ENCODE measurements around the gene ZNF300. TPM values are rescaled to one million over a fixed set of nuclear protein-coding genes. Genes with fewer than 3 reads are reported as not detected.
A peak's percentile ranks its signal among the peaks of the same experiment; 100 is the strongest.
"Not testable (repeated sequence)": the region's sequence is repeated elsewhere in the genome, so short reads cannot be mapped to it uniquely, and the experiment has no call there.

Gene ZNF300
- total RNA-seq (ENCODE audit: insufficient read depth, low replicate concordance) = 6.3 TPM

DNA sequence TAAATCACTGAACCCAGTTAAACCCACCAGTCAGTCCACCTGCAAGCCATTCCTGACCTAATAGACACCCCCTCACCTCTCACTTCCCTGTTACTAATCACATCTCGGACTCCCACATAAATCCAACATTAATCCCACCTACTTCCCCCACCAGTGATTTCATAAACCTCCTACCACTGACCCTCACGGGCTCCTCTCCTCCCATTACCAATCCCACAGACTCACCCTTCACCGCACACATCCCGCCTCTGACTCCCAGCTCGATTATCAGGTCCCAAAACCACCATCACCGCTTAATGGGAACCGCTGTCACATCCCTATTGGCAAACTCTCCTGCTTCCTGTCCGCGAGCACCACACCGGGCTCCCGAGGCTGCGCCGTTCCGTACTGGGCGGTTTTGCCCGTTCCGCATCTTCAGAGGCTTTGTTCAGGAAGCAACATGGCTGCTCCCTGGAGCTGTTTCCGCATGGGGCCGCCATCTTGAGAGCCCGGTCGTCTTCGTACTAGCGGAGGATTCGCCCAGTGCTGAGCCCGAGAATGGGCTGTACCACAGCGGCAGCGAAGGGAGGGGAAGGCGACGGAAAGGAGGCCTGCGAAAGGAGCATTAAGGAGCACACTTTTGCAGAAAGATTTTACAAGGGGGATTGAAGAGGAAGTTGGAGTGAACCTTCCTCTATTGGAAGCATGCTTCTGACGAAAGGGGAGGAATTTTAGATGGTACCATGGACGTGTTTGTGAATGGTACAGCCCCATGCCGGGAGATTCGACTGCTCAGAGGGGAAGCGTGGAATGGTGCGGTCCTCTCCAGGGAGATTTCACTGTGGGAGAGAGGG, at the start of gene ZNF300:
Gene ZNF300 (minus strand): TSS at position 502 of the 833 bp plus-strand sequence. CDS start 1,825 bp downstream, outside the sequence.
- DNase-seq (ENCODE audit: low spot score) = peak; percentile 97

DNA sequence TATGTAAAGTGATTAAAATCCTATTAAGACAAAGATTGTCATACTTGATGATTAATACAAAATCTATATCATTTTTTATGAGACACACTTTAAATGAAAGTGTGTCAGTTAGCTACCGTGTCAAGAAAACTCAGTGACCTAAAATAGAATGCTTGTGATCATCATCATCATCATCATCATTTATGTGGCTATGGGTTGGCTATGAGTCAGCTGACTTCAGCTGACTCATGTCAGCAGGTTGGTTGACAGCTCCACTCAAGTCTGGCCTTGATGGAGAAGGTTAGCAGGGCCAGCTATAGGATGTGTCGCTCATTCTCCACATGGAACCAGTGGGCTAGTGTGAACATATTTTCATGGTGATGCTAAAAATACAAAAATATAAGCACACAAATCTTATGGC, 43.8 kb upstream of the ZNF300 start:
- DNase-seq (ENCODE audit: low spot score) = no peak

DNA sequence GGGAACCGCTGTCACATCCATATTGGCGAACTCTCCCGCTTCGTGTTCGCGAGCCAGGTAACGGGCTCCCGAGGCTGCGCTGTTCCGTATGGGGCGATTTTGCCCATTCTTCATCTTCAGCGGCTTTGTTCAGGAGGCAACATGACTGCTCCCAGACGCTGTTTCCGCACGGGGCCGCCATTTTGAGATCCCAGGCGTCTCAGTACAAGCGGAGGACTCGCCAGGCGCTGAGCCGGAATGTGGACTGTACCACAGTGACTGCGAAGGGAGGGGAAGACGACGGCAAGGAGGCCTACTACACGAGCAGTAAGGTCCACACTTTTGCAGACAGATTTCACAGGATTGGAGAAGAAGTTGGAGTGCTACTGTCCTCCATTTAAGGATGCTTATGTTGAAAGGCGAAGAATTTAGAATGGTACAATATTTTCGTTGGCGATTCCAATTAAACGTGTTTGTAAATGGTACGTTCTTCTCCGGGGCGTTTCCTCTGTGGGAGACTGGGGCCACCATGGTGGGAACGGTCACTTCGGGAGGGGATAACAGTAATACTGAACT, 41.6 kb upstream of the ZNF300 start:
- peak; percentile 94 for DNase-seq (ENCODE audit: low spot score)

DNA sequence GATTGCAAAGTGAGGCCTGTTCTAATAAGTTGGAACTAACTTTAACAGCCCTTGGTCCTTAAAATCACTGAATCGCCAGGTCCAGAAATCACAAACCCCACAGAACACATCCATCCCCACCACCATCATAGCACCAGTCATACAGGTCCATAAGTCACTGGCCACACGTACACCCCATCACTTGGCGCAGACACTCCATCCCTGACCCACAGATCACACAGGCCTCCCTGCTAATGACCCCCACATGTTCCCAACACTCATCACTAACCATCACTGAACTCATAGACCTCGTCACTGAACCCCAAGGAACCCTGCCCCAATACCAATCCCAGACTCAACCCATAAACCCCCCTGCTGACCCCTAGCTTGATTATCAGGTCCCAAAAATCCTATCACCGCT, 41.2 kb upstream of the ZNF300 start:
- DNase-seq (ENCODE audit: low spot score) = no peak

DNA sequence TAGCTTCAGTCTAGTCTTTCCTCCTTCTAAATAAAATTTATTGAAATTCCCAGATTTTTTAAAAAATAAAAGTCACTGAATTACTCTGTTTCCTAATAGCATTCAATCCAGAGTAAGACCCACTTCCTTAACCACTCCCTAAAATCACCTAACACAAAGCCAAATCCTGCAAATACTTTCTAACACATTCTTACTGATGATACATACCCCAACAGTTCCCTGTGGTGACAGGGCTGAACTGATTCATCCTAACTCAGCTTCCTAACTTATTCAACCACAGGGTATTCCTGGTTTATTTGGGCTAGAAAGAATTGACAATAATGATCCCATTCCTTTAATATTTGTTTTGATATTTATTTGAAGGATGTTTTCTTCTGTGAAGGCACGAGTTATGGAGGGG, 40.7 kb upstream of the ZNF300 start:
- DNase-seq (ENCODE audit: low spot score) = no peak

DNA sequence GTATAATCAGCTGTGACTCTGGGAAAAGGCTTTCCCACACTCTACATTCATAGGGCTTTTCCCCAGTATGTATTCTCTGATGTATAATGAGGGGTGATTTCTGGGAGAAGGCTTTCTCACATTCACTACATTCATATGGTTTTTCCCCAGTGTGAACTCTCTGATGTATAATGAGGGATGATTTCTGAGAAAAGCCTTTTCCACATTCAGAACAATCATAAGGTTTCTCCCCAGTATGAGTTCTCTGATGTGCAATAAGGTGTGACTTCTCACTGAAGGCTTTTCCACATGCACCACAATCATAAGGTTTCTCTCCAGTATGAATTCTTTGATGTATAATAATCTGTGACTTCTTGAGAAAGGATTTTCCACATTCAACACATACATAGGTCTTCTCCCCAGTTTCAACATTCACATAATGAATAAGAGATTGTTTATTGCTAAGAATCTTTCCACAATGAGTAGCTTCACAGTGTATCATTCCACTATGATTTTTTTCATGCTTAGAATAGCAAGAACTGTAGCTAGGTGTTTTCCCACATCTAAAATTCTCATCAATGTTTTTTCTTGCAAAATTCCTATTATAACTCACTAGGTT, 26.7 kb upstream of the ZNF300 start:
- no peak for DNase-seq (ENCODE audit: low spot score)

DNA sequence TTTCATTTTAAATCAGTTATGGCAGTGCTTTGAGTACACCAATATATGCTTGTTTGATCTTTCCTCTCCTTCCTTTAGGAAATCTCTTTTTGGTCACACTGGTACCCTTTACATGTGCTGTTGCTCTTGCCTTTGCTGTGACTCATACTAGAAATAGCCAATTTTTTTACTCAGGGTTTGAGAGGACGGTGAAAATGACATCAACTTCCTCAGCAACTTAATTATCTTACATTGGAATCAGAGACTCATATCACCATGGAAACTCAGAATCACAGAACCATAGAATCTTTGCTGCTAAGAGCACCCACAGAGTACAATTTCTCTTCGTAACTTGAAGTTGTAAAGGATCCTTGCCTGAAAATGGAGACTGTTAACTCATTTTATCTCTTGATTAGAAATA, 13.8 kb upstream of the ZNF300 start:
- no peak for DNase-seq (ENCODE audit: low spot score)

DNA sequence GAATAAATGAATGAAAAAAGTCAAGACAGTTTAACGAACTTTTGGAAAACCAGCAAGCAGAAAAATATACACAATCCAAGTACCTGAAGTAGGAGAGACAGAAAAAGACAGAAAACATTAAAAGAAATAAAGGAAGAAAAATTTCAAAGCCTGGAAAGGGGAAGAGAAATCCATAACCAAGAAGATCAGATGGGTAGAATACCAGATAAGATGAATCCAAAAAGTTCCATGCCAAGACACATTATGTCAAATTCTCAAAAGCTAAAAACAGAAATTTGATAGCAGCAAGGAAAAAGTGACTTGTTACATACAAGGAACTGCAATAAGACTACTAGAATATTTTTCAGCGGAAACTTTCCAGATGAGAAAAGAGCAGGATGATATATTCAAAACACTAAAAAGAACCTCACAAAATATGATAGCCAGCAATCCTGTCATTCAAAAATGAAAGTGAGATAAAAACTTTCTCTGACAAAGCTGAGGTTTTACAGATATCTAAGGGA, 7.6 kb upstream of the ZNF300 start:
- no peak for DNase-seq (ENCODE audit: low spot score)

DNA sequence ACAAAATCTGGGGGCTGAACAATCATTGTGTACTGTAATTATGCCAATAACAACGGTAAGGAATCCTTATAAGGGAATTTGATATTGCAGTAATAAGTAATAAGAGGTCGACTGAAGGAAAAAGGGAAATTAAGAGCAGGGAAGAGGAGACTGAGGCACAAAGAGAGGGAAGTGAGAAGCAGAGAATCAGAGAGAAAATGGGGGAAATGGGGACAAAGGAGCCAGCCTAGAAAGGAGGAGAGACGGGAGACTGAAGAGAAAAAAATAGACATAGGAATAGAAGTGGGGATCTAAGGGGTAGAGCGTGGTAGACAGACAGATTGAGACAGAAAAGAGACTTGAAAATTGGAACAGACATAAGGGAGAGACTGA, 518 bp upstream of the ZNF300 start:
- DNase-seq (ENCODE audit: low spot score) = no peak

DNA sequence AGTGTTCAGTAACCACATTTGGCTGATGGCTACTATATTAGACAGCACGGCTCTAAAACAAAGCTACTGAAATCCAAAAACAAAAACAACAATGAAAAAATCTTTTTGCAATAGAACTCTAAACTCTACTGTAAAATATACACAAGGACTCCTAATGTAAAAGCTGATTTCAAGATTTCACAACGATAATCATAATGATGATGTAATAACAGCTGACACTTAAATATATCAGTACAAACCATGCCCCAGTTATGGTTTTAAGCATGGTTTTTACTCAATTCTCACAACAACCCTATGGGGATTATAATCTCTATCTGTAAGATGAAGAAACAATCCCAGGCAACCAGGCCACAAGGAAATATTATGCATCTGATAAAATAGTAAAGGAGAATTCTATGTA, 3.3 kb downstream of the ZNF300 start:
- no peak for DNase-seq (ENCODE audit: low spot score)

DNA sequence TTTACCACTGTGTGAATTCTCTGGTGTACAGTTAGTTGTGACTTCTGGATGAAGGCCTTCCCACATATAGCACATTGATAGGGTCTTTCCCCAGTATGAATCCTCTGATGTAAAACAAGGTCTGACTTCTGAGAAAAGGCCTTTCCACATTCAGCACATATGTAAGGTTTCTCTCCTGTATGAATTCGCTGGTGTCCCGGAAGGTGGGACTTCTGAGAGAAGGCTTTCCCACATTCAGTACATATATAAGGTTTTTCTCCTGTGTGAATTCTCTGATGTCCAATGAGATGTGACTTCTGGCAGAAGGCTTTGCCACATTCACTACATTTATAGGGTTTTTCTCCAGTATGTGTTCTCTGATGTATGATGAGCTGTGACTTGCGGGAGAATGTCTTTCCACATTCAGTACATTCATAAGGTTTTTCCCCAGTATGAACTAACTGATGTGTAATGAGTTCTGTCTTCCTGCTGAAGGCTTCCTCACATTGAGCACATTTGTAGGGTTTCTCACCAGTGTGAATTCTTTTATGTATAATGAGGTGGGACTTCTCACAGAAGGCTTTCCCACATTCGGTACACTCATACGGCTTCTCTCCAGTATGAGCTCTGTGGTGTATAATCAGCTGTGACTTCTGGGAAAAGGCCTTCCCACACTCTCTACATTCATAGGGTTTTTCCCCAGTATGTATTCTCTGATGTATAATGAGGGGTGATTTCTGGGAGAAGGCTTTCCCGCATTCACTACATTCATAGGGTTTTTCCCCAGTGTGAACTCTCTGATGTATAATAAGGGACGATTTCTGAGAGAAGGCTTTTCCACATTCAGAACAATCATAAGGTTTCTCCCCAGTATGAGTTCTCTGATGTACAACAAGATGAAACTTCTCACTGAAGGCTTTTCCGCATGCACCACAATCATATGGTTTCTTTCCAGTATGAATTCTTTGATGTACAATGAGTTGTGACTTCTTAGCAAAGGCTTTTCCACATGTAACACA, 9.1 kb downstream of the ZNF300 start:
- DNase-seq (ENCODE audit: low spot score) = no peak

DNA sequence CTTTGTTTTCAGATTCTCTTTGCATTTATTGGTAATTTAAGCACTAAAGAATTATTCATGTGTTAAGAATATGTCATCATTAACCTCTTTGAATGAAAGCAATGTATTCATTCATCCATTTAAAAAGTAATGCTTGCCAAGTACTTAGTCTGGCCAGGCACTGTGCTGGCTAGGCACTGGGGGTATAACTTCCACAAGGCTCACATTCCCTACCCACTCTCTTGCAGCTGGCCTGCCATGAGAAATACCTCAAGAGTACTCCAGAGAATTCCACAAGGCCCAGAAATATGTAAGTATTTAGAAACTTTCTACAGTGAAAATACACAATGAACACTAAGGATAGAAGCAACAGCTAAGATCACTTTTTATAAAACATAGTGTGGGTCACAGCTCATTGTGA, 25.4 kb downstream of the ZNF300 start:
- no peak for DNase-seq (ENCODE audit: low spot score)

DNA sequence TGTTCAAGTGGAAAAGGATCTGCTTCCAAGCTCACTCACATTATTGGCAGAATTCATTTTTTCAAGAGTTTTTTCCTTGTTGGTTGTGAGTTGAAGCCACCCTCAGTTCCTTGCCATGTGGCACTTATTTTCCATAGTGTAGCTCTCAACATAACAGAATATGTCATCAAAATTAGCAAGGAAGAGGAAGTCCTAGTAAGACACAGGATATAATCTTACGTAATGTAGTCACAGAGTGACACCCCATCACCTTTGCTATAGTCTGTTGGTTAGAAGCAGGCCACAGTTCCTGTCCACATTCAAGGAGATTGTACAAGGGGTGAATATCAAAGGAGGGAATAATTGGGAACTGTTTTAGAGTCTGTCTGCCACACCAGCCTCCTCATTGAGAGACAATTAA, 42.7 kb downstream of the ZNF300 start:
- no peak for DNase-seq (ENCODE audit: low spot score)

DNA sequence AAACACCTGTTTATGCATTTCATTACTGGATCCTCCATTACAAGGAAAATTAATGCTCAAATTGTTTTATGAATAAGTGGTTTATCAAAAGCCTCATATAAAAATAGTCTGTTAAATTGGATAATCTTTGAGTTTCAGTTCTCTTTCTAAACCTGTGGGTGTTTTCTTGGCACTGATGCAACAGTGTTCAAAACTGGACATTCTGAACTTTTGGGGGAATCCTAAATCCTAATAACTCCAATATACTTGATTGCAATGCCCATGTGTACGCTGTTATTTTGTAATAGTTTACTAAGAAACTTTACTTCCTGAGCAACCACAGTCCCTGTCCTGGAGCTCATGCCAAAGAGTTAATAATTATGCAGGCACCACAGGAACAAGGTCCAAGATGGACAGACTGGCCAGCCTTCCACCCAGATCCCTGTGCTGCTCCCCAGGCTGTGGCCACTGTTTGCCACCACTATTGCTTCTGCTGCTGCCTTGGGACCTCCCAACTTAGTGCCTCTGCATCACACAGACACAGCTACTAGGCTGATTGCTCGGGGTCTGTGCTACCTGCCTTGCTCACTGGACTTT, 44.4 kb downstream of the ZNF300 start:
- no peak for DNase-seq (ENCODE audit: low spot score)

DNA sequence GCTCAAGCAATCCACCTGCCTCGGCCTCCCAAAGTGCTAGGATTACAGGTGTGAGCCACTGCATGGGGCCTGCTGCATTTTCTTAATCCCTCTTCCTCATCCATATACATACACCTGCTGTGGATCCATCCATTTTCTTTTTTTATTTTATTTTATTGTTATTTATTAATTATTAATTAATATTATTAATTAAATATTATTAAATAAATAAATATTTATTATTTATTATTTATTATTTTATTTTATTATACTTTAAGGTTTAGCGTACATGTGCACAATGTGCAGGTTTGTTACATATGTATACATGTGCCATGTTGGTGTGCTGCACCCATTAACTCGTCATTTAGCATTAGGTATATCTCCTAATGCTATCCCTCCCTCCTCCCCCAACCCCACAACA, 48.1 kb downstream of the ZNF300 start:
- not testable (repeated sequence) for DNase-seq (ENCODE audit: low spot score)

DNA sequence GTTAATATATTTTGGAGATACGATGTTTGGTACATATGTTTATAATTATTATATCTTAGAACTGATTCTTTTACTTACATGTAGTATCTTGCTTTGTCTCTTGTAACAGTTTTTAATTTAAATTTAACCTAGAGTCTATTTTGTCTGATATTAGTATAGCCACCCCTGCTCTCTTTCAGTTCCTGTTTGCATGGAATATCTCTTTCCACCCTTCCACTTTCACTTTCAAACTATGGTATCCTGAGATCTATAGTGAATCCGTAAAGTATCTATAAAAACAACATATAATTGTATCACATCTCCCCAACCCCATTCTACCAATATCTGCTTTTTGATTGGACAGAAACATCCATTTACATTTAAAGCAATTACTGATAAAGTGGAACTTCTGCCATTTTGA, 51.2 kb downstream of the ZNF300 start:
- no peak for DNase-seq (ENCODE audit: low spot score)

DNA sequence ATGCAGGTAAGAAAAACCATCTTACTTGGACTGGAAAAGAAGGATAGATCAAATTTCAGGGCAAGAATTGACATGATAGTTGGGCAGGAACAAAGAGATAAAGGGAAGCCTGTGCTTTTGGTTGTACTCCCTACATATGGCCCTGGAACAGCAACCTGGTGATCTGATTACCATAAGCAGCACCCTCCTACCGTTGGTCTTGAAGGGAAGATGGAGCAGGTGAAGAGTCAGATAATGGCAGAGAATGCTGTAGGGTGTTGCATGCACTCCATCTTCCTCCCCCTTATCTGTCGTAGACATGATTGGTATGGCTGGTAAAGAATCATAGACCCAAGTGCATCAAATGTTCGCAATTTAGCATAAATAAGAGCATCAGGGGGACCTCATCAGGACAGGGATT, 53.7 kb downstream of the ZNF300 start:
- no peak for DNase-seq (ENCODE audit: low spot score)

DNA sequence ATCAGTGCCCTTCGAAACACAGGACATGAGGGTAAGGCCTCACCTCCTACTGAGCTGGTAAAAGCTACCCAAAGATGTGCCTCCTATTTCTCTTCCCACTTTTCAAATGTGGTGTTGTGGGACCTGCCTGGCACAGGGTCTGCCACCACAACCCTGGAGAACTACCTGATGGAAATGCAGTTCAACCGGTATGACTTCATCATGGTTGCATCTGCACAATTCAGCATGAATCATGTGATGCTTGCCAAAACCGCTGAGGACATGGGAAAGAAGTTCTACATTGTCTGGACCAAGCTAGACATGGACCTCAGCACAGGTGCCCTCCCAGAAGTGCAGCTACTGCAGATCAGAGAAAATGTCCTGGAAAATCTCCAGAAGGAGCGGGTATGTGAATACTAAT, 56.5 kb downstream of the ZNF300 start:
- no peak for DNase-seq (ENCODE audit: low spot score)

DNA sequence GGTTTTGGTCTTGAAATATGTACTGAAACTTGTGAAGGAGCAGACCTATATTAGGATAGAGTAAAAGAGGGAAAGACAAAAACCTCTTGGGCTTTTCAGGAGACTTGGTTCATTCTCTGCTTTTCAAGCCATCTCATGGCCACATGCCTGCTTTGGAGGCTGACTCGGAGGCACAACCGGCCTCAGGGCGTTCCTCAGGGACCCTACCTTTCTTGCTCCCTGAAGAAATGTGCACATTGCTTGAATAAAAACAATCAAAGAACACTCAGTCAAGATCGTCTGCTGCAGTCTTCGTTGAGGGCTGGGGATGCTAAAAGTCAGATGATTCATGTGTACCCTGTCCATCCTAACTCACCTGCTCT, 57.5 kb downstream of the ZNF300 start:
- no peak for DNase-seq (ENCODE audit: low spot score)

DNA sequence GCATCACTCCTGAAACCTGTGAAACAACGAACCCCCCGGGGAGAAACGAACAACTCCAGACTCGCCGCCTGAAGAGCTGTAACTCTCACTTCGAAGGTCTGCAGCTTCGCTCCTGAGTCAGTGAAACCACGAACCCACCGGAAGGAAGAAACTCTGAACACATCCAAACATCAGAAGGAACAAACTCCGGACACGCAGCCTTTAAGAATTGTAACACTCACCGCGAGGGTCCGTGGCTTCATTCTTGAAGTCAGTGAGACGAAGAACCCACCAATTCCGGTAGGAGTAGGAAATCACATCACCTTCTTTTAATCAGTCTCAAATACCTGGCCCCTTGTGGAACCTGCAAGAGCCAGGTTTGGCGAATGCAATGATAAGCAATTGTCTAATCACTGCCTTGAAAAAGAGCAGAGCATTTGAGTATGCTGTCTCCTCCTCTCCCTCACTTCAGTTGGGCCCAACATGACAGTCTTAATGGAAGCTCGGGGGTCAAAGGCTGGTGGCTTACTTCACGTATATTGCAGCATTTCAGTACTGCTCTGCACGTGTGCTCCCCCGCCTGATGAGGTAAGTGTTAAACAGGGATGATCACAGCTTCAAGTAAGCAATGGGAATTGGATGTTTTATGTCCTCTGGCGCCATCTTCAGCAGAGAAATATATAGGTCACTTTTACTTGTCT, 58.0 kb downstream of the ZNF300 start:
- peak; percentile 90 for DNase-seq (ENCODE audit: low spot score)

DNA sequence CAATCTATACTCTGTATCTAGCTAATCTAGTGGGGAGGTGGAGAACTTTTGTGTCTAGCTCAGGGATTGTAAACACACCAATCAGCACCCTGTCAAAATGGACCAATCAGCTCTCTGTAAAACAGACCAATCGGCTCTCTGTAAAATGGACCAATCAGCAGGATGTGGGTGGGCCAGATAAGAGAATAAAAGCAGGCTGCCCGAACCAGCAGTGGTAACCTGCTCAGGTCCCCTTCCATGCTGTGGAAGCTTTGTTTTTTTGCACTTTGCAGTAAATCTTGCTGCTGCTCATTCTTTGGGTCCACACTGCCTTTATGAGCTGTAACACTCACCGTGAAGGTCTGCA, 58.5 kb downstream of the ZNF300 start, which contains the start of gene IRGM:
Gene IRGM (plus strand): TSS at position 214 of the 346 bp plus-strand sequence. CDS start 1,603 bp downstream, outside the sequence.
- not testable (repeated sequence) for DNase-seq (ENCODE audit: low spot score)
